Activated CD4-positive, alpha-beta T cell treated with anti-CD3 and anti-CD28 coated beads for 36 hours (primary cell): ENCODE results near the gene ARL8A. TPM values are rescaled to one million over a fixed set of nuclear protein-coding genes. Genes with fewer than 3 reads are reported as not detected.

Source experiments
- ATAC-seq: fragments of 200-7000 bp; cut with Tn5 transposase; one replicate; pipeline ENCODE4 v1.10.0; 2021; ENCODE audit warnings: mild to moderate bottlenecking, moderate library complexity
- CTCF ChIA-PET: fragments of 350-600 bp; sonication (Branson Sonifier 250); formaldehyde crosslinking; loops from one replicate; lab custom pipeline; 2021; ENCODE audit warnings: antibody characterized with exemption; lab: Charles Lee
- POLR2A ChIA-PET: fragments of 350-600 bp; sonication (Branson Sonifier 250); formaldehyde crosslinking; loops from one replicate; lab custom pipeline; 2021; ENCODE audit warnings: antibody characterized with exemption, inconsistent platforms; lab: Charles Lee
- DNase-seq: peaks from one replicate; pipeline ENCODE4 v3.0.0-alpha.2; 2020
- H3K27ac Mint-ChIP-seq: one replicate; pipeline ENCODE4 v1.8.0; 2021; ENCODE audit warnings: mixed read lengths
- H3K27me3 Mint-ChIP-seq: one replicate; pipeline ENCODE4 v1.8.0; 2021; ENCODE audit warnings: mixed read lengths
- H3K36me3 Mint-ChIP-seq: one replicate; pipeline ENCODE4 v1.8.0; 2021; ENCODE audit warnings: low read depth, mixed read lengths
- H3K4me1 Mint-ChIP-seq: one replicate; pipeline ENCODE4 v1.8.0; 2021; ENCODE audit warnings: mixed read lengths
- H3K4me3 Mint-ChIP-seq: one replicate; pipeline ENCODE4 v1.8.0; 2021; ENCODE audit warnings: mild to moderate bottlenecking, moderate library complexity, mixed read lengths
- H3K9me3 Mint-ChIP-seq: one replicate; pipeline ENCODE4 v1.8.0; 2021; ENCODE audit warnings: low read depth, mixed read lengths
- intact Hi-C, 2 experiments: fragments of 100-400 bp; cut with DNase I in 1 of 2; cut with micrococcal nuclease in 1 of 2; formaldehyde crosslinking; loops; one replicate each; pipeline versions ENCODE4 v1.14.2 to v1.15.1; 2022 to 2024; cut with DNase I, micrococcal nuclease
- total RNA-seq, 2 experiments: library from RNA; stranded (reverse); gene quantifications; one replicate each; pipeline ENCODE4 v1.2.3, GENCODE V29; 2021

Gene ARL8A
- total RNA-seq, 2 experiments from 2014 or later: 32.3 to 51.7 TPM

GRCh38 chr1:202163281-202164270, 19.0 kb upstream of the ARL8A start:
- Mint-ChIP-seq H3K9me3 (no peaks in the 10 kb centered on the region), H3K4me3 (peak overlapping the region; percentile 69), H3K4me1 (peaks cover 66% of the 10 kb centered on the region), H3K27ac (peak overlapping the region; percentile 99), H3K27me3 (no peaks in the 10 kb centered on the region), H3K36me3 (peaks cover 19% of the 10 kb centered on the region)
- DNase-seq: no peak
- ChIA-PET POLR2A (interaction anchor here (0.5 kb wide), 1 partner anchor 281 kb away, joined by 5 read pairs; no protein-coding TSS in a partner anchor), CTCF (interaction anchor here (0.5 to 2.3 kb wide), 9 partner anchors 9 to 716 kb away, joined by 3 to 6 read pairs (median 3); partner anchors contain the start of genes IPO9 and LGR6)
- ATAC-seq: no peak
- intact Hi-C loops: loop anchor here in 1 of 2 experiments (10.0 kb wide), 2 partner anchors 801 to 841 kb away; partner anchors contain the start of genes CYB5R1 and TMEM183A

DNA sequence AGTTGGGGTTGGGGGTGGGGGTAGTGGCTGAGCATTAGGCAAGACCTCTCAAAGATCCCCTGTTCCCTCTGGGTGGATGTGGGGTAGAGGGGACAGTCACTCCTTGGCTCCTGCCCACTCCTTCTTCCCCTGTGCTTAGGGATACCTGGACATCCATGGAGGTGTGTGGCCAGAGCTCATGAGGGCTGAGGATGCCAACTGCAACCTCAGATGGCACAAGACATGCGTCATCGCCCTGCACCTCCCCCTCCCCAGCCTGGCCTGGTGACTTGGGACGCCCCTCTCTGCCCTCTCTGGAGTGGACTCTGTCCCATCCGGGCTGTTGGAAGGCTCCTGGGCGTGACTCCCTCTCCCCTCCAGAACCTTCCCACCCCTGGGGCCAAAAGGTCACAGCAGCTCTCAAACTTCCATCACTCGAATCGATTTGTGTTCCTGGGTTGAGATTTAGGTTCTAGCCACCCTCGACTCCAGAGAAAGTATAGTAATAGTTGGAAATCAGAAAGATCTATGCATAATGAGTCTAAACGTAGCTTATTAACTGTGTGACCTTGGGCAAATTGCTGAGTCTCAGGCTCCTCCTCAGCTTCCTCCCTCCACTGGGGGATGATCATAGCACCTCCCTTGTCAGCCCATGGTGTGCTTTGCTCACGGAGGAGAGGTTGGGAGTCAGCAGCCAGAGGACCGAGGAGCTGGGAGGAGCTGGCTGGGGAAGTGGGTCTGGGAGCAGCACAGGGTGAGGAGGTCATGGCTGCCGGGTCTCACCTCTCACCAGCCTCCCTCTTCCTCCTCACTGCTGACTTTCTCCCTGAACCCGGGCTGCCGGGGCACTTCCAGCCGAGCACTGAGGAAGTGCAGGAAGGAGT, 18.1 kb upstream of the ARL8A start:
- peaks cover 74% of the 10 kb centered on the region for H3K4me1 Mint-ChIP-seq
- intact Hi-C loops: loop anchor here in 1 of 2 experiments (10.0 kb wide), 2 partner anchors 802 to 842 kb away; partner anchors contain the start of genes CYB5R1 and TMEM183A
- ATAC-seq: peak; percentile 6

GRCh38 chr1:202162047-202162417, 17.5 kb upstream of the ARL8A start:
- Mint-ChIP-seq H3K9me3 (no peaks in the 10 kb centered on the region), H3K27me3 (no peaks in the 10 kb centered on the region), H3K27ac (peak overlapping the region; percentile 99), H3K36me3 (peaks cover 31% of the 10 kb centered on the region), H3K4me1 (peaks cover 78% of the 10 kb centered on the region), H3K4me3 (peak overlapping the region; percentile 97)
- ChIA-PET CTCF (interaction anchor here (0.5 to 2.5 kb wide), 4 partner anchors 8 to 1460 kb away, joined by 3 to 8 read pairs (median 4); partner anchors contain the start of gene LGR6), POLR2A (interaction anchor here (1.0 kb wide), 2 partner anchors 7 to 16 kb away, joined by 3 to 4 read pairs; no protein-coding TSS in a partner anchor)
- DNase-seq: peak; percentile 72
- intact Hi-C loops: loop anchor here in 1 of 2 experiments (10.0 kb wide), 2 partner anchors 803 to 843 kb away; partner anchors contain the start of genes CYB5R1 and TMEM183A
- peak; percentile 5 for ATAC-seq

More for the DNA sequence above, 18.1 kb upstream of the ARL8A start:
- Mint-ChIP-seq H3K36me3 (peaks cover 26% of the 10 kb centered on the region), H3K27me3 (no peaks in the 10 kb centered on the region), H3K27ac (peak overlapping the region; percentile 99), H3K9me3 (no peaks in the 10 kb centered on the region), H3K4me3 (peak overlapping the region; percentile 97)
- ChIA-PET POLR2A (interaction anchor here (1.0 kb wide), 2 partner anchors 8 to 16 kb away, joined by 3 to 4 read pairs; no protein-coding TSS in a partner anchor), CTCF (interaction anchor here (0.5 to 2.5 kb wide), 10 partner anchors 8 to 1459 kb away, joined by 3 to 8 read pairs (median 3); partner anchors contain the start of genes IPO9 and LGR6)
- peak; percentile 55 for DNase-seq

DNA sequence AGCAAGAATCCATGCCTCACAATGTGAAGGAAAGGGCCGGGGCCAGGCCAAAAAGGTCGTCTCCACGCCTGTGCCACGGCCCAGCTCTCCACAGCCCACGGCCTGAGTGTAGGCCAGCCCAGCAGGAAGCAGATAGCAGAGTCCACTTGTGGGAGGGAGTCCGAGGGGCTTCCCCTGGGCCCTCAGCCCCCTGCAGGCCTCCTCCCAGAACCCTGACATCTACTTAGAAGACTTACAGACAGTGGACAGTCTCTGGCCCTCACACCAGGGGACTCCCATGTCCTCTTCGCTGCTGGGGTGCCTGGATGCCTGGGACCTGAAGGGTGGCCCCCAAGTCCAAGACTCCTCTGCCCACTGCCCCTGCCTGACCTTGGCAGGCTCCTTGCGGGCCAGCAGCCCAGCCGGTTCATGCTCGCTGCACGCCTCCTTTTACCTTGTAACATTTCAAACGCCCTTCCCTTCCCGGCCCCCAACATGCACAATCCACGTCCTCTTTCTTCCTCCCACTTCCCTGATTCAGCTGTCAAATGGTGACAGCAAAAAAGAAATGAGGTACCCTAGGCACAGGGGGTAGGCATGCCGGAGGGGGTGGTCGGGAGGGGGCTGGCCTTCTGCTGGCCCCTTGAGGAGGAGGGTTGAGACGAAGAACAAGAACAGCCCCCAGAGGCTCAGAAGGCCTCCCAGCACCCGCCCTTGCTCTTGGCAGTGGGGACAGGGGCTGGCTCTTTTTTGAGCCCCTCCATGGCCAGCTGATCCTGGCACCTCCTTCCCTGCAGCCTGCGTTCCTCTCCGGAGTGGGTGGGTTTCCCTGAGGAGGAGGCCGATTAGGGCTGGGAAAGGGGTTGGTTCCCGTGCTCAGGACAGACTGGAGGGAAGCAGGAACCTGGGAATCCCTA, 16.9 kb upstream of the ARL8A start:
- intact Hi-C loops: loop anchor here in 1 of 2 experiments (2.0 to 10.0 kb wide), 4 partner anchors 23 to 843 kb away; partner anchors contain the start of genes CYB5R1 and TMEM183A
- ChIA-PET CTCF (interaction anchor here (0.9 to 2.5 kb wide), 11 partner anchors 9 to 266 kb away, joined by 3 to 13 read pairs (median 6); partner anchors contain the start of genes LGR6 and UBE2T), POLR2A (interaction anchor here (0.7 to 1.2 kb wide), 3 partner anchors 15 to 180 kb away, joined by 3 to 5 read pairs (median 3); partner anchors contain the start of gene UBE2T)
- Mint-ChIP-seq H3K27ac (peak overlapping the region; percentile 99), H3K4me3 (peak overlapping the region; percentile 97), H3K9me3 (no peaks in the 10 kb centered on the region), H3K4me1 (peaks cover 80% of the 10 kb centered on the region), H3K36me3 (peaks cover 37% of the 10 kb centered on the region), H3K27me3 (no peaks in the 10 kb centered on the region)
- ATAC-seq (no peak), DNase-seq (peak; percentile 26)

GRCh38 chr1:202160377-202160940, 15.9 kb upstream of the ARL8A start, which contains the start of gene PTPN7:
Gene PTPN7, minus strand, starts transcription at chr1:202160602. Its CDS starts 1,200 bp downstream, at chr1:202159402.
- ATAC-seq (peak; percentile 69), DNase-seq (peak; percentile 98)
- Mint-ChIP-seq H3K27ac (peak within 1 kb of the TSS; percentile 99), H3K4me3 (peak within 1 kb of the TSS; percentile 97), H3K4me1 (peaks cover 80% of the 10 kb centered on the region), H3K9me3 (no peaks in the 10 kb centered on the region), H3K27me3 (no peaks in the 10 kb centered on the region), H3K36me3 (peaks cover 45% of the 10 kb centered on the region)
- intact Hi-C loops: loop anchor here (1.0 to 10.0 kb wide), 10 partner anchors 15 to 844 kb away; partner anchors contain the start of genes ARL8A (in 1 of the 2), CYB5R1 (in 1 of the 2), IPO9 (in 1 of the 2) and RABIF (in 1 of the 2)
- POLR2A ChIA-PET: interaction anchor here (0.7 to 1.2 kb wide), 3 partner anchors 15 to 181 kb away, joined by 3 to 5 read pairs (median 3); partner anchors contain the start of gene UBE2T
- CTCF ChIA-PET: interaction anchor here (0.7 to 2.5 kb wide), 18 partner anchors 9 to 847 kb away, joined by 3 to 13 read pairs (median 4); partner anchors contain the start of genes LGR6, TMEM183A and UBE2T

- intact Hi-C loops: loop anchor here (1.0 to 10.0 kb wide), 11 partner anchors 14 to 845 kb away; partner anchors contain the start of genes ARL8A (in 1 of the 2), CYB5R1 (in 1 of the 2), IPO9 (in 1 of the 2) and RABIF (in 1 of the 2)
- ATAC-seq: peak; percentile 42
- H3K9me3 Mint-ChIP-seq: no peaks in the 10 kb centered on the region
- peak overlapping the region; percentile 99 for H3K27ac Mint-ChIP-seq
- H3K27me3 Mint-ChIP-seq: no peaks in the 10 kb centered on the region
- peaks cover 51% of the 10 kb centered on the region for H3K36me3 Mint-ChIP-seq
- CTCF ChIA-PET: interaction anchor here (0.9 to 2.5 kb wide), 17 partner anchors 8 to 848 kb away, joined by 3 to 13 read pairs (median 5); partner anchors contain the start of genes LGR6 and TMEM183A
- peak; percentile 86 for DNase-seq
- H3K4me3 Mint-ChIP-seq: peak overlapping the region; percentile 97
- peaks cover 81% of the 10 kb centered on the region for H3K4me1 Mint-ChIP-seq
- POLR2A ChIA-PET: interaction anchor here (1.0 to 1.2 kb wide), 2 partner anchors 17 to 182 kb away, joined by 3 to 5 read pairs; partner anchors contain the start of gene UBE2T
Observed at GRCh38 chr1:202159534-202160371, 15.2 kb upstream of the ARL8A start.

- intact Hi-C loops: loop anchor here in 1 of 2 experiments (1.0 kb wide), 1 partner anchor 183 kb away; no protein-coding TSS in a partner anchor
- Mint-ChIP-seq H3K9me3 (no peaks in the 10 kb centered on the region), H3K4me1 (peaks cover 76% of the 10 kb centered on the region), H3K27ac (peak overlapping the region; percentile 99), H3K27me3 (no peaks in the 10 kb centered on the region), H3K4me3 (peak overlapping the region; percentile 97), H3K36me3 (peaks cover 58% of the 10 kb centered on the region)
- CTCF ChIA-PET: interaction anchor here (0.9 to 1.9 kb wide), 7 partner anchors 7 to 263 kb away, joined by 3 to 13 read pairs (median 3); partner anchors contain the start of gene LGR6
- POLR2A ChIA-PET: no interaction called here
- peak; percentile 70 for DNase-seq
- ATAC-seq: peak; percentile 16
Observed at GRCh38 chr1:202158810-202159533, 14.4 kb upstream of the ARL8A start.

DNA sequence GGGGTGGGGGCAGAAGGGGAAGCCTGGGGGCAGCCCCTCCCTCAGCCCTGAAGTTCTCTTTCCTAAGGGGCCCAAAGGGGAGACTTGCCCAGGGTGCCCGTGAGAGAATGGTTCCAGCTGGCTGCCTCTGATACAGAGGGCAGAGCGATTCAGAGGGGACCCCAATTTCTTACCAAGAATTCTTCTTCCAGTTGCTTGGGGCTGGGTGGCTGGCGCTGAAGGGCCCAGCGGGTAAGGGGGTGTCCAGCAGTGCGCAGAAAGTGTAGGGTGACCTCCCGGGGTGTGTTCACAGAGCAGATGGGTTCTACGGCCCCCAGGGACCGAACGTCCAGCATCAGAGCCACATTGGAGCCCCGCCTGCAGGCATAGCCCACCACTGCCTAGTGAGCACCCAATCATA, 13.4 kb upstream of the ARL8A start:
- DNase-seq: no peak
- intact Hi-C loops: no loop called here
- Mint-ChIP-seq H3K36me3 (peaks cover 67% of the 10 kb centered on the region), H3K9me3 (no peaks in the 10 kb centered on the region), H3K4me3 (peak overlapping the region; percentile 97), H3K27ac (peak overlapping the region; percentile 63), H3K4me1 (peaks cover 69% of the 10 kb centered on the region), H3K27me3 (no peaks in the 10 kb centered on the region)
- CTCF ChIA-PET: no interaction called here
- POLR2A ChIA-PET: no interaction called here
- ATAC-seq: no peak
